ENCODE measurements around the gene PEF1. TPM values are rescaled to one million over a fixed set of nuclear protein-coding genes. Genes with fewer than 3 reads are reported as not detected.

PEF1 gene
- total RNA-seq, 2 donors from 2014 or later = 42.9 to 66.8 TPM

DNA sequence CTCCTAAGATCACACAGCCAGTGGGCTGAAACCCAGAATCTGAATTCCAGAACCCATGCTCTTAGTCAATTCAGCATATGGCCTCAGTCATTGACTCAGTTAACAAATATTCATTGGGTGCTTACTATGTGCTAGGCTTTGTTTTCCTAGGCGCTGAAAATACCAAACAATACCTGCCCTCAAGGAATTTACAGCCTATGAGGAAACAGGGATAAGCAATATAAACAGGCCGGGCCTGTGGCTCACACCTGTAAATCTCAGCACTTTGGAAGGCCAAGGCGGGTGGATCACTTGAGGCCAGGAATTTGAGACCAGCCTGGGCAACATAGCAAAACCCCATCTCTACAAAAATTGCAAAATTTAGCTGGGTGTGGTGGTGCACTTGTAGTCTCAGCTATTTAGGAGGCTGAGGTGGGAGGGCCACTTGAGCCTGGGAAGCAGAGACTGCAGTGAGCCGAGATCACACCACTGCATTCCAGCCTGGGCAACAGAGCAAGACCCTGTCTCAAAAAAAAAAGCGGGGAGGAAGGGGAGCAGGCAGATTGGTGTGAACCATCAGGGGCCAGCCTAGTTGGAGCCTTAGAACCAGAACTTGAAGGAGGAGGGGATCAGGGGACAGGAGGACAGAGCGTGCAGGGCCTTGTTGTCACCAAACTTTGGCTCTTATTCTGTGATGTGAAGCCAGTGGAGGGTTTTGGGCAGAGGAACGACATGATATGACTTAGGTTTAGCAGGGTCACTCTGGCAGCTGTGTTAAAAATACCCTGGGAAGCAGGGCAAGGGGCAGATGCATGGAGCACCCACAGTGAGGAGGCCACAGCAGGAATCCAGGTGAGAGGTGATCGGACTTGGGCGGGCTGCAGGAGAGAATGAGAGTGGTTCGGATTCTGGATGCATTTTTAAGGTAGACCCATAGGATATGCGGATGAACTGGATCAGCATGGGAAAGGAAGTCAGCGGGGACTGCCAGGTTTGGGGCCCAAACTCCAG lies 62.6 kb downstream of the PEF1 start:
- peak; percentile 53 for DNase-seq (ENCODE audit: low spot score)

DNA sequence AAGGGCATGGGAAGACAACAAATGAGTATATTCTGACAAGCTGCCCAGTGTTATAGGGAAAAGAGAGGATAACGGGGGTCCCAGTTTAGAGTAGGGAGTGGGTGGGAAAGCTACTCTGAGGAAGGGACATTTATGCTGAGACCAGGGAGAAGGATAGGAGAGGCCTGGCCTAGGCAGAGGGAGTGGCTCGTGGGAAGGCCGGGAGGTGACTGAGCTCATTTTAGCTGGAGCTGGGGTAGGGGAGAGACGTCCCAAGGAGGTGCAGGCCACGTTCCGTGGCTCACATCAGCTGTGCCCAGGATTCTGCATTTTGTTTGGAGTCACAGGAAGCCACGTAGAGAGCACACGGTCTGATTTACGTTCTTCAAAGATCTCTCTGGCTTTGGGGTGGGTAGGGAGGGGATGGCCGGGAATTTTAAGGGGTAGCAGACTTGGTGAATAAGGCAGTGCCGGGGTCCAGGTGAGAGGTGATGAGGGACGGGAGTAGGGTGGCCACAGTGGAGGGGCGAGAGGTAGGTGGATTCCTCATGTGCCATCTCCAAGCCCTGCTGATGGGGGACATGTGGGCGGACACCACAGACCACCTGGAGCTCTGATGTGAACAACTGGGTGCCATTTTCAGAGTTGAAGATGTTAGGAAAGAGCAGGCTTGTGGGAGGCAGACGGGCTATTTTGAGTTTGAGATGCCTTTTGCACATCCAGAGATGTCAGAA lies 63.6 kb downstream of the PEF1 start:
- peak; percentile 51 for DNase-seq (ENCODE audit: low spot score)
- peaks cover 0 to 74% of the 10 kb centered on the region in 2 donors for H3K4me1 ChIP-seq
- H3K27ac ChIP-seq = peak overlapping the region; percentile 83 to 92
- TF ChIP-seq, protein P1, sequence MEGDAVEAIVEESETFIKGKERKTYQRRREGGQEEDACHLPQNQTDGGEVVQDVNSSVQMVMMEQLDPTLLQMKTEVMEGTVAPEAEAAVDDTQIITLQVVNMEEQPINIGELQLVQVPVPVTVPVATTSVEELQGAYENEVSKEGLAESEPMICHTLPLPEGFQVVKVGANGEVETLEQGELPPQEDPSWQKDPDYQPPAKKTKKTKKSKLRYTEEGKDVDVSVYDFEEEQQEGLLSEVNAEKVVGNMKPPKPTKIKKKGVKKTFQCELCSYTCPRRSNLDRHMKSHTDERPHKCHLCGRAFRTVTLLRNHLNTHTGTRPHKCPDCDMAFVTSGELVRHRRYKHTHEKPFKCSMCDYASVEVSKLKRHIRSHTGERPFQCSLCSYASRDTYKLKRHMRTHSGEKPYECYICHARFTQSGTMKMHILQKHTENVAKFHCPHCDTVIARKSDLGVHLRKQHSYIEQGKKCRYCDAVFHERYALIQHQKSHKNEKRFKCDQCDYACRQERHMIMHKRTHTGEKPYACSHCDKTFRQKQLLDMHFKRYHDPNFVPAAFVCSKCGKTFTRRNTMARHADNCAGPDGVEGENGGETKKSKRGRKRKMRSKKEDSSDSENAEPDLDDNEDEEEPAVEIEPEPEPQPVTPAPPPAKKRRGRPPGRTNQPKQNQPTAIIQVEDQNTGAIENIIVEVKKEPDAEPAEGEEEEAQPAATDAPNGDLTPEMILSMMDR (IDR thresholded peaks at IDR 0.05) = no peak
- peak overlapping the region in 1 of 2 donors; percentile 47 for H3K4me3 ChIP-seq
- H3K36me3 ChIP-seq = peaks cover 45% of the 10 kb centered on the region
- no peaks in the 10 kb centered on the region for H3K27me3 ChIP-seq
- H3K9me3 ChIP-seq = no peaks in the 10 kb centered on the region

More for the DNA sequence above, 62.6 kb downstream of the PEF1 start:
- peaks cover 55% of the 10 kb centered on the region for H3K36me3 ChIP-seq
- peak overlapping the region; percentile 83 to 92 for H3K27ac ChIP-seq
- H3K4me3 ChIP-seq = peak overlapping the region in 1 of 2 donors; percentile 2
- H3K4me1 ChIP-seq = peaks cover 0 to 82% of the 10 kb centered on the region in 2 donors
- H3K27me3 ChIP-seq = no peaks in the 10 kb centered on the region
- TF ChIP-seq, protein P1 (IDR thresholded peaks at IDR 0.05) = no peak
- H3K9me3 ChIP-seq = no peaks in the 10 kb centered on the region

DNA sequence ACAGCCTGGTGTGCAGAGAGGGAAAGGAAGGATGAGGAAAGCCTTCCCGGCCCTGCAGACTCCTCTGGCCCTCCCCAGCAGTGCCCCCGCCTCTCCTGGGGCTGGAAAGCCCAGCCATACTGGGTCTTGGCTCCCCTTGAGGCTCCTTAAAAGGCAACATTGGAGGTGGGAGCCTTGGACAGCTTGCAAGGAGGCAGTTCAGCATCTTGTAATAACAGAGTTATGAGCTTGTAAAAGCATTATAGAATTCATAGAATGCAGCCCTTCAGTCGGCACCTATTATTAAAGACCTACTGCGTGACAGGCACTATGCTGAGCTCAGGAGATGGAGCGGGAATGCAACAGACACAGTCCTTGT lies 64.2 kb downstream of the PEF1 start:
- Histone ChIP-seq H3K36me3 (peaks cover 39% of the 10 kb centered on the region), H3K4me1 (peaks cover 0 to 74% of the 10 kb centered on the region in 2 donors), H3K27ac (peak overlapping the region; percentile 83 to 92), H3K27me3 (no peaks in the 10 kb centered on the region), H3K4me3 (peak overlapping the region; percentile 47 to 85), H3K9me3 (no peaks in the 10 kb centered on the region)
- peak; percentile 54 for DNase-seq (ENCODE audit: low spot score)
- TF ChIP-seq, protein P1 (IDR thresholded peaks at IDR 0.05) = no peak

Other genes with a start within 250 kb of the PEF1 start
- 1 to 10 TPM in 1 of 2 donors, under 1 TPM in 1; 0.70 to 3.8 TPM for gene SERINC2, start 231.7 kb downstream of the PEF1 start, total RNA-seq
- gene TINAGL1, start 68.4 kb downstream of the PEF1 start, total RNA-seq = 100 to 1,000 TPM; 211 to 264 TPM
- under 1 TPM in 1 of 2 donors, not detected in 1; 0.43 TPM for gene HCRTR1, start 27.2 kb downstream of the PEF1 start, total RNA-seq
- 10 to 100 TPM; 31.2 to 34.4 TPM for gene COL16A1, start 59.1 kb upstream of the PEF1 start, total RNA-seq
- 10 to 100 TPM; 14.4 to 19.1 TPM for gene ADGRB2, start 119.5 kb upstream of the PEF1 start, total RNA-seq
- under 1 TPM in 1 of 2 donors, not detected in 1; 0.43 TPM for gene SPOCD1, start 171.1 kb upstream of the PEF1 start, total RNA-seq

All from right atrium auricular region (tissue), 2 donors.